GM19023 (cell line): ENCODE data around the gene HEPH.
"Not testable (repeated sequence)": the region's sequence is repeated elsewhere in the genome, so short reads cannot be mapped to it uniquely, and the experiment has no call there.

Experiments used
- ATAC-seq: cut with Tn5 transposase; IDR thresholded peaks from one replicate; pipeline ENCODE4 v1.9.1; 2021; ENCODE audit warnings: mild to moderate bottlenecking, moderate library complexity; ENCODE audit not compliant: unreplicated experiment

HEPH gene

GRCh38 chrX:66163849-66164411 is at the start of gene HEPH:
TSS of gene HEPH (plus strand) at chrX:66164247. CDS start at chrX:66170571, 6,324 bp downstream.
- ATAC-seq: peak; percentile 56

- ATAC-seq: not testable (repeated sequence)
Measured at GRCh38 chrX:66118722-66119121, 45.3 kb upstream of the HEPH start.

GRCh38 chrX:66121354-66121753 is 42.7 kb upstream of the HEPH start:
- ATAC-seq: not testable (repeated sequence)

- no peak for ATAC-seq
Measured at GRCh38 chrX:66126662-66127061, 37.4 kb upstream of the HEPH start.

- ATAC-seq: no peak
Measured at GRCh38 chrX:66130469-66130868, 33.6 kb upstream of the HEPH start.

- not testable (repeated sequence) for ATAC-seq
Measured at GRCh38 chrX:66135284-66135683, 28.8 kb upstream of the HEPH start.

GRCh38 chrX:66142351-66142750 is 21.7 kb upstream of the HEPH start:
- ATAC-seq: no peak

GRCh38 chrX:66144258-66144657 is 19.8 kb upstream of the HEPH start:
- ATAC-seq: no peak

- no peak for ATAC-seq
Measured at GRCh38 chrX:66149519-66149918, 14.5 kb upstream of the HEPH start.

GRCh38 chrX:66150163-66150562 is 13.9 kb upstream of the HEPH start:
- no peak for ATAC-seq

GRCh38 chrX:66162331-66162822 is 1.7 kb upstream of the HEPH start:
- ATAC-seq: no peak

- ATAC-seq: peak; percentile 45
Measured at GRCh38 chrX:66163447-66163846, 600 bp upstream of the HEPH start.

- ATAC-seq: no peak
Measured at GRCh38 chrX:66164470-66164869, 423 bp downstream of the HEPH start.

GRCh38 chrX:66164931-66165330 is 884 bp downstream of the HEPH start:
- ATAC-seq: no peak

GRCh38 chrX:66166671-66167070 is 2.6 kb downstream of the HEPH start:
- ATAC-seq: no peak

GRCh38 chrX:66167431-66167830 is 3.4 kb downstream of the HEPH start:
- no peak for ATAC-seq

- ATAC-seq: no peak
Measured at GRCh38 chrX:66176134-66176533, 12.1 kb downstream of the HEPH start.

- ATAC-seq: no peak
Measured at GRCh38 chrX:66191563-66191962, 27.5 kb downstream of the HEPH start.

- no peak for ATAC-seq
Measured at GRCh38 chrX:66193821-66194220, 29.8 kb downstream of the HEPH start.

GRCh38 chrX:66200050-66200664 is 36.1 kb downstream of the HEPH start:
- ATAC-seq: no peak

GRCh38 chrX:66200855-66201795 is 37.1 kb downstream of the HEPH start:
- no peak for ATAC-seq

- no peak for ATAC-seq
Measured at GRCh38 chrX:66203114-66203513, 39.1 kb downstream of the HEPH start.
